K562 (cell line): Measurements from ENCODE around the gene IL18RAP. TPM values are rescaled to one million over a fixed set of nuclear protein-coding genes. Genes with fewer than 3 reads are reported as not detected.

Experiments
- COPS2 ChIP-seq: fragments of 450-650 bp; conservative IDR thresholded peaks from 2 replicates; pipeline ENCODE4 v1.6.1; 2016; ENCODE audit warnings: mild to moderate bottlenecking, moderate library complexity
- E2F1 ChIP-seq: sonication (generic); formaldehyde crosslinking; IDR thresholded peaks from 2 replicates; pipeline ENCODE4 v1.8.1; 2023; ENCODE audit warnings: mild to moderate bottlenecking, missing genetic modification reagents, moderate library complexity
- ELF4 ChIP-seq: fragments of 450-650 bp; formaldehyde crosslinking; IDR thresholded peaks from 2 replicates; pipeline ENCODE4 v1.4.0; 2022; ENCODE audit warnings: missing genetic modification characterization
- HDAC1 ChIP-seq, 2 experiments: fragments of 450-650 bp; IDR thresholded peaks; 2 replicates each; pipeline ENCODE4 v1.6.1; 2016 to 2017; ENCODE audit warnings: inconsistent platforms in 1 of 2, mild to moderate bottlenecking in 1 of 2, moderate library complexity in 1 of 2
- JUNB ChIP-seq: fragments of 450-650 bp; formaldehyde crosslinking; conservative IDR thresholded peaks from 2 replicates; pipeline ENCODE4 v1.4.0; 2020; ENCODE audit warnings: mild to moderate bottlenecking
- MITF ChIP-seq: IDR thresholded peaks from 2 replicates; pipeline ENCODE4 v1.6.1; 2014; ENCODE audit warnings: antibody characterized with exemption
- RAD21 ChIP-seq, 2 experiments: fragments of 250-450 bp in 1 of 2; fragments of 450-650 bp in 1 of 2; sonication (Bioruptor Pico) in 1 of 2; formaldehyde crosslinking in 1 of 2; IDR thresholded peaks in 1 of 2; conservative IDR thresholded peaks in 1 of 2; 2 replicates each; pipeline versions ENCODE4 v1.4.0 to v1.8.0; 2020 to 2022; ENCODE audit warnings: mild to moderate bottlenecking in 2 of 2, moderate library complexity in 1 of 2
- ZMIZ1 ChIP-seq, 2 experiments: fragments of 150-350 bp in 1 of 2; IDR thresholded peaks; 2 replicates each; pipeline ENCODE4 v1.6.1; 2012 to 2016; ENCODE audit warnings: low read depth in 2 of 2, low read length in 2 of 2, mild to moderate bottlenecking in 1 of 2, moderate library complexity in 1 of 2
- ZNF324 ChIP-seq: fragments of 250-450 bp; sonication (Bioruptor Pico); IDR thresholded peaks from 2 replicates; pipeline ENCODE4 v1.4.0; 2020; ENCODE audit warnings: mild to moderate bottlenecking
- ZNF431 ChIP-seq: sonication (generic); formaldehyde crosslinking; IDR thresholded peaks from 2 replicates; pipeline ENCODE4 v1.8.0; 2022; ENCODE audit warnings: mild to moderate bottlenecking, missing genetic modification reagents
- polyA plus RNA-seq, 8 experiments: library from polyadenylated mRNA; depleted of rRNA in 4 of 8; stranded (reverse) in 5 of 8; unstranded in 3 of 8; fragments of >200 nt; fragmentation: Nextera tagmentation in 2 of 8; fragmentation: Illumina TruSeq in 1 of 8; extraction: Ambion mirVana in 2 of 8; extraction: Trizol in 1 of 8; gene quantifications; 2 replicates each; pipeline versions ENCODE4 v1.2.1 to v1.2.3, GENCODE V29; 2011 to 2014; ENCODE audit warnings: inconsistent platforms in 1 of 8, missing spikeins in 1 of 8
- total RNA-seq, 7 experiments: library from RNA; depleted of rRNA in 6 of 7; stranded (reverse); fragments of >200 nt in 6 of 7; fragmentation: Illumina TruSeq in 2 of 7; extraction: Trizol in 2 of 7; gene quantifications; 2 replicates each; pipeline versions ENCODE4 v1.2.1 to v1.2.3, GENCODE V29; 2011 to 2021; ENCODE audit warnings: low replicate concordance in 1 of 7

The IL18RAP gene
- total and polyA plus RNA-seq, 9 of the 15 experiments (the other 6 are each of a cell fraction or from before 2014, with no cell fraction given), result 1.1 to 20.5 (median 5.8) TPM

GRCh38 chr2:102455061-102455670 lies 32.2 kb downstream of the IL18RAP start (continued):
- TF ChIP-seq ZMIZ1 (IDR thresholded peaks at IDR 0.05; ENCODE audit: low read depth in 2 of 2, low read length in 2 of 2) (no peak), HDAC1 (IDR thresholded peaks at IDR 0.05) (no peak), MITF (no peak), E2F1 (CRISPR knock-in tag) (no peak), ZNF431 (no peak), COPS2 (no peak), RAD21 (CRISPR knock-in tag; conservative IDR thresholded peaks at IDR 0.05 in 1 of 2, IDR thresholded peaks at IDR 0.05 in 1 of 2) (no peak), JUNB (CRISPR knock-in tag) (no peak), ELF4 (CRISPR knock-in tag) (no peak), ZNF324 (CRISPR knock-in tag) (no peak)
